ENCODE data around the gene LMTK3. TPM values are rescaled to one million over a fixed set of nuclear protein-coding genes. Genes with fewer than 3 reads are reported as not detected.

Gene LMTK3
- total RNA-seq, 1 donor from 2014 or later, result 0.02 TPM

- H3K4me3 ChIP-seq, result no peak overlapping the region
- no peak for TF ChIP-seq CTCF (IDR thresholded peaks at IDR 0.05)
- TF ChIP-seq EZH2phosphoT487 (IDR thresholded peaks at IDR 0.05), result no peak
- TF ChIP-seq EZH2 (IDR thresholded peaks at IDR 0.05), result no peak
- Mint-ChIP-seq H3K36me3 (peaks cover 16% of the 10 kb centered on the region), H3K27ac (no peak overlapping the region), H3K4me1 (no peaks in the 10 kb centered on the region), H3K27me3 (ENCODE audit: insufficient read depth, low read depth) (peaks cover 5% of the 10 kb centered on the region), H3K4me3 (no peak overlapping the region), H3K9me3 (no peaks in the 10 kb centered on the region)
- no peak overlapping the region for H3K4me2 ChIP-seq
- H3K27me3 ChIP-seq, result no peaks in the 10 kb centered on the region
- no peaks in the 10 kb centered on the region for H4K20me1 ChIP-seq (ENCODE audit: low read depth)
- no peak overlapping the region for H3K9ac ChIP-seq
- no peak overlapping the region for H2AFZ ChIP-seq (replicated peaks)
- H3F3A ChIP-seq (ENCODE audit: low read depth), result no peaks in the 10 kb centered on the region
- no peak for DNase-seq (ENCODE audit: low spot score)
- H3K36me3 ChIP-seq, result peaks cover 2% of the 10 kb centered on the region
- H3K27ac ChIP-seq, result no peak overlapping the region
- H3K9me3 ChIP-seq (ENCODE audit: low read depth), result no peaks in the 10 kb centered on the region
- H3K4me1 ChIP-seq, result no peaks in the 10 kb centered on the region
- H3K79me2 ChIP-seq (ENCODE audit: low read depth), result peaks cover 3% of the 10 kb centered on the region
These were observed 59.1 kb downstream of the LMTK3 start for GRCh38 chr19:48452289-48453190.

- DNase-seq (ENCODE audit: low spot score), result no peak
- H3K4me3 ChIP-seq, result no peak overlapping the region
- no peaks in the 10 kb centered on the region for H3K4me1 ChIP-seq
- H3K36me3 ChIP-seq, result peaks cover 5% of the 10 kb centered on the region
- Mint-ChIP-seq H3K4me1 (no peaks in the 10 kb centered on the region), H3K4me3 (no peak overlapping the region), H3K36me3 (peaks cover 18% of the 10 kb centered on the region), H3K9me3 (no peaks in the 10 kb centered on the region), H3K27ac (no peak overlapping the region), H3K27me3 (ENCODE audit: insufficient read depth, low read depth) (peaks cover 5% of the 10 kb centered on the region)
- H3F3A ChIP-seq (ENCODE audit: low read depth), result no peaks in the 10 kb centered on the region
- no peaks in the 10 kb centered on the region for H3K27me3 ChIP-seq
- no peak overlapping the region for H3K27ac ChIP-seq
- H4K20me1 ChIP-seq (ENCODE audit: low read depth), result no peaks in the 10 kb centered on the region
- H3K9ac ChIP-seq, result no peak overlapping the region
- peaks cover 10% of the 10 kb centered on the region for H3K79me2 ChIP-seq (ENCODE audit: low read depth)
- no peak overlapping the region for H2AFZ ChIP-seq (replicated peaks)
- no peak overlapping the region for H3K4me2 ChIP-seq
- TF ChIP-seq EZH2phosphoT487 (IDR thresholded peaks at IDR 0.05), result no peak
- TF ChIP-seq CTCF (IDR thresholded peaks at IDR 0.05), result no peak
- no peak for TF ChIP-seq EZH2 (IDR thresholded peaks at IDR 0.05)
- H3K9me3 ChIP-seq (ENCODE audit: low read depth), result no peaks in the 10 kb centered on the region
These were observed 60.0 kb downstream of the LMTK3 start for GRCh38 chr19:48451624-48452023.

- H3F3A ChIP-seq (ENCODE audit: low read depth), result peaks cover 2% of the 10 kb centered on the region
- H3K27me3 Mint-ChIP-seq (ENCODE audit: insufficient read depth, low read depth), result peaks cover 5% of the 10 kb centered on the region
- H3K4me1 Mint-ChIP-seq, result peaks cover 2% of the 10 kb centered on the region
- no peak overlapping the region for H3K4me2 ChIP-seq
- H3K27ac Mint-ChIP-seq, result no peak overlapping the region
- no peak for DNase-seq (ENCODE audit: low spot score)
- peaks cover 5% of the 10 kb centered on the region for H3K36me3 ChIP-seq
- H3K4me1 ChIP-seq, result no peaks in the 10 kb centered on the region
- no peaks in the 10 kb centered on the region for H3K27me3 ChIP-seq
- H2AFZ ChIP-seq (replicated peaks), result no peak overlapping the region
- TF ChIP-seq EZH2 (IDR thresholded peaks at IDR 0.05) (no peak), CTCF (IDR thresholded peaks at IDR 0.05) (no peak), EZH2phosphoT487 (IDR thresholded peaks at IDR 0.05) (no peak)
- peaks cover 18% of the 10 kb centered on the region for H3K36me3 Mint-ChIP-seq
- H4K20me1 ChIP-seq (ENCODE audit: low read depth), result no peaks in the 10 kb centered on the region
- no peaks in the 10 kb centered on the region for H3K9me3 Mint-ChIP-seq
- peaks cover 18% of the 10 kb centered on the region for H3K79me2 ChIP-seq (ENCODE audit: low read depth)
- no peak overlapping the region for H3K4me3 ChIP-seq
- H3K9me3 ChIP-seq (ENCODE audit: low read depth), result no peaks in the 10 kb centered on the region
- no peak overlapping the region for H3K9ac ChIP-seq
- no peak overlapping the region for H3K27ac ChIP-seq
- H3K4me3 Mint-ChIP-seq, result no peak overlapping the region
These were observed 60.8 kb downstream of the LMTK3 start for GRCh38 chr19:48450863-48451262.

All from neural progenitor cell (in vitro differentiated cells).